ENCODE measurements around the gene PIM1. TPM values are rescaled to one million over a fixed set of nuclear protein-coding genes. Genes with fewer than 3 reads are reported as not detected.

PIM1 gene
- total RNA-seq, 1 experiment from 2014 or later: 47.5 TPM

DNA sequence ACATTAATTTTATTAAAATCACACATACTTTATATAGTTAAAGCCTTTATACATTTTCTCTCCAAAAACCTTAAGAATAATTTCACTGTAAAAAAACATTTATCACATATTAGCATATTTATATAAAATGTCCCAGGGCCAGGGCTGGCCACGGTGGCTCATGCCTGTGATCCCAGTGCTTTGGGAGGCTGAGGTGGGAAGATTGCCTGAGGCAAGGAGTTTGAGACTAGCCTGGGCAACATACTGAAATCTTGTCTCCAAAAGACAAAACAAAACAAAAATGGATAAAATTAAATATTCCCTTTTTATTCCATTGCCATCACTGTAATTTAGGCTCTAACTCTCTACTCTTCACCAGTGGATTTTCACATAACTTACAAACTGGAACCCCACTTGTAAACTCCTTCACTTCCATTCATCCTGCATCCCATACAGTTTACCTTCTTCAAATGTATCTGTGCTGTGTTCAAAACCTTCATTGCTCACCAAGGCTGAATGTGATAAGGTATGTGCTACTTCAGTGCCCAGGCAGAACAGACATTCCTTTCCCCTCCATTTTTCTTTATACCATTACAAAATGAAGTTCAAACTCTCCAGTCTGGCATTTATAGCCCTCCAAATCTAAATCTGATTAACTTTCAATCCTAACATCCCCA is 42.9 kb upstream of the PIM1 start:
- H3K27me3 Mint-ChIP-seq (ENCODE audit: low read depth): no peaks in the 10 kb centered on the region
- H3K4me2 ChIP-seq (ENCODE audit: insufficient read depth, insufficient read length, low read length): no peak overlapping the region
- no peak overlapping the region for H2BK20ac ChIP-seq (ENCODE audit: low read depth, low read length, poor library complexity, severe bottlenecking)
- H3K18ac ChIP-seq (ENCODE audit: insufficient read length, low read depth, low read length): no peak overlapping the region
- no peak overlapping the region for H2BK120ac ChIP-seq (ENCODE audit: low read depth, low read length, poor library complexity, severe bottlenecking)
- H3K56ac ChIP-seq (ENCODE audit: insufficient read length, low read depth, low read length): no peak overlapping the region
- H2BK15ac ChIP-seq (ENCODE audit: low read depth, low read length): no peak overlapping the region
- no peak for DNase-seq
- peaks cover 2% of the 10 kb centered on the region; the same call in 1 of the 2 replicates for H3K79me2 ChIP-seq (ENCODE audit: insufficient read depth, low read length)
- WGBS (ENCODE audit: extremely low coverage, insufficient read length, low lambda C conversion rate): no CpG with 5 or more reads among the region's 1 CpG
- no peaks in the 10 kb centered on the region for H3K27me3 ChIP-seq (ENCODE audit: insufficient read depth, low read length)
- no peaks in the 10 kb centered on the region for H4K20me1 ChIP-seq (ENCODE audit: control insufficient read depth, insufficient read depth, insufficient read length)
- peak overlapping the region; percentile 78 for H3K27ac ChIP-seq (ENCODE audit: insufficient read length, low read depth, low read length)
- no peak overlapping the region for H3K9ac ChIP-seq (ENCODE audit: extremely low read depth, insufficient read length, low read length)
- H3K23me2 ChIP-seq (ENCODE audit: insufficient read length, low read depth, low read length, poor library complexity, severe bottlenecking): peaks cover 8% of the 10 kb centered on the region
- H3K9me3 Mint-ChIP-seq: no peaks in the 10 kb centered on the region
- no peak overlapping the region for H2BK5ac ChIP-seq (ENCODE audit: insufficient read length, low read length)
- peak overlapping the region in 1 of 2 experiments; percentile 31; a peak in 1 of 5 replicates for H3K4me3 Mint-ChIP-seq
- H3K4ac ChIP-seq (ENCODE audit: low read depth, low read length): no peak overlapping the region
- H4K91ac ChIP-seq (ENCODE audit: insufficient read length, low read depth, low read length): no peak overlapping the region
- peak overlapping the region; percentile 29 to 100 (median 99) for H3K27ac Mint-ChIP-seq
- peaks cover 63 to 80% of the 10 kb centered on the region in 2 experiments for H3K4me1 Mint-ChIP-seq
- H4K8ac ChIP-seq (replicated peaks; ENCODE audit: insufficient read length, low read depth, low read length): no peak overlapping the region
- peaks cover 5% of the 10 kb centered on the region for H3K79me1 ChIP-seq (ENCODE audit: insufficient read depth, low read depth, low read length, poor library complexity, severe bottlenecking)
- no peak overlapping the region for H2BK12ac ChIP-seq (ENCODE audit: insufficient read length, low read depth, low read length)
- no peak overlapping the region for H2AFZ ChIP-seq (ENCODE audit: low read length)
- H3K9me3 ChIP-seq (ENCODE audit: control insufficient read depth, low read depth, low read length): no peaks in the 10 kb centered on the region
- H2AK5ac ChIP-seq (ENCODE audit: insufficient read length, low read length): peak overlapping the region; percentile 92
- TF ChIP-seq, protein P1, sequence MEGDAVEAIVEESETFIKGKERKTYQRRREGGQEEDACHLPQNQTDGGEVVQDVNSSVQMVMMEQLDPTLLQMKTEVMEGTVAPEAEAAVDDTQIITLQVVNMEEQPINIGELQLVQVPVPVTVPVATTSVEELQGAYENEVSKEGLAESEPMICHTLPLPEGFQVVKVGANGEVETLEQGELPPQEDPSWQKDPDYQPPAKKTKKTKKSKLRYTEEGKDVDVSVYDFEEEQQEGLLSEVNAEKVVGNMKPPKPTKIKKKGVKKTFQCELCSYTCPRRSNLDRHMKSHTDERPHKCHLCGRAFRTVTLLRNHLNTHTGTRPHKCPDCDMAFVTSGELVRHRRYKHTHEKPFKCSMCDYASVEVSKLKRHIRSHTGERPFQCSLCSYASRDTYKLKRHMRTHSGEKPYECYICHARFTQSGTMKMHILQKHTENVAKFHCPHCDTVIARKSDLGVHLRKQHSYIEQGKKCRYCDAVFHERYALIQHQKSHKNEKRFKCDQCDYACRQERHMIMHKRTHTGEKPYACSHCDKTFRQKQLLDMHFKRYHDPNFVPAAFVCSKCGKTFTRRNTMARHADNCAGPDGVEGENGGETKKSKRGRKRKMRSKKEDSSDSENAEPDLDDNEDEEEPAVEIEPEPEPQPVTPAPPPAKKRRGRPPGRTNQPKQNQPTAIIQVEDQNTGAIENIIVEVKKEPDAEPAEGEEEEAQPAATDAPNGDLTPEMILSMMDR (conservative IDR thresholded peaks at IDR 0.05): no peak
- no peak overlapping the region for H3K23ac ChIP-seq (ENCODE audit: insufficient read length, low read depth, low read length)
- H4K5ac ChIP-seq (ENCODE audit: insufficient read length, low read depth, low read length): no peak overlapping the region
- no peak overlapping the region for H3K14ac ChIP-seq (ENCODE audit: insufficient read depth, low read length)
- H3T11ph ChIP-seq (ENCODE audit: low read length): no peak overlapping the region
- H3K4me1 ChIP-seq (ENCODE audit: insufficient read depth, low read length): peaks cover 12% of the 10 kb centered on the region
- H3K36me3 Mint-ChIP-seq (ENCODE audit: insufficient read depth in 1 of 3, low read depth in 3 of 3): peaks cover 16 to 26% (median 18%) of the 10 kb centered on the region in 3 experiments
